B cell (primary cell): ENCODE measurements around the gene KAZN.

ENCODE experiments used
- EZH2 ChIP-seq: IDR thresholded peaks from 2 replicates; pipeline ENCODE4 v1.6.1; 2012; ENCODE audit warnings: borderline replicate concordance, low read depth, mild to moderate bottlenecking, moderate library complexity, low read length; ENCODE audit not compliant: insufficient read depth, poor library complexity, severe bottlenecking
- TF ChIP-seq, protein P1 (sequence below): fragments of 200-600 bp; IDR thresholded peaks from one replicate; pipeline ENCODE4 v1.8.0; 2022; ENCODE audit warnings: antibody characterized with exemption, mild to moderate bottlenecking

DNA sequence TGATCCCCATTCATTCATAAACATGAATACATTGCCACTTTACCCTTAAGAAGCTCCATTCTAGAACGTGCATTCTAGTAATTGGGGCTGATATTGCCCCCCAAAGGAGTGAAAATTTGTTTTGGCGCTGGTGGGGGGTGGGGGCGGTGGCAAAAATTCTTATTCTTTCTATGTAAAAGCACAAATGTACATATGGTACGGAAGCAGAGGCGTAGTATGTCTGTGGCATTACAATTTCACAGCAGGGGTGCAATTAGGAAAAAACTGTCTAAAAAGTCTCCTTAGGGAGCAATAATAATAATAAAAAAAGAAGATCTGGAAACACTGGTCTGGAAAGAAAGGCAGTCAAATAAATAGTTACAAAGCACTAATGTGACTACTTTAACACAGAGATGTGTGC lies 514.7 kb downstream of the KAZN start:
- TF ChIP-seq, protein P1, sequence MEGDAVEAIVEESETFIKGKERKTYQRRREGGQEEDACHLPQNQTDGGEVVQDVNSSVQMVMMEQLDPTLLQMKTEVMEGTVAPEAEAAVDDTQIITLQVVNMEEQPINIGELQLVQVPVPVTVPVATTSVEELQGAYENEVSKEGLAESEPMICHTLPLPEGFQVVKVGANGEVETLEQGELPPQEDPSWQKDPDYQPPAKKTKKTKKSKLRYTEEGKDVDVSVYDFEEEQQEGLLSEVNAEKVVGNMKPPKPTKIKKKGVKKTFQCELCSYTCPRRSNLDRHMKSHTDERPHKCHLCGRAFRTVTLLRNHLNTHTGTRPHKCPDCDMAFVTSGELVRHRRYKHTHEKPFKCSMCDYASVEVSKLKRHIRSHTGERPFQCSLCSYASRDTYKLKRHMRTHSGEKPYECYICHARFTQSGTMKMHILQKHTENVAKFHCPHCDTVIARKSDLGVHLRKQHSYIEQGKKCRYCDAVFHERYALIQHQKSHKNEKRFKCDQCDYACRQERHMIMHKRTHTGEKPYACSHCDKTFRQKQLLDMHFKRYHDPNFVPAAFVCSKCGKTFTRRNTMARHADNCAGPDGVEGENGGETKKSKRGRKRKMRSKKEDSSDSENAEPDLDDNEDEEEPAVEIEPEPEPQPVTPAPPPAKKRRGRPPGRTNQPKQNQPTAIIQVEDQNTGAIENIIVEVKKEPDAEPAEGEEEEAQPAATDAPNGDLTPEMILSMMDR, result no peak
- no peak for TF ChIP-seq EZH2
